Spleen (tissue), 11 donors: ENCODE results near the gene TCOF1. TPM values are rescaled to one million over a fixed set of nuclear protein-coding genes. Genes with fewer than 3 reads are reported as not detected.

ENCODE experiments used
- DNase-seq: peaks from one replicate; pipeline ENCODE4 v3.0.0-alpha.2; 2020
- H3K27ac ChIP-seq, 8 donors: fragments of 200-600 bp; sonication (generic) in 7 of 8; 1 replicate in 4 of 8; 2 replicates in 4 of 8; pipeline versions ENCODE4 v1.5.0 to v1.8.0; 2016 to 2021; ENCODE audit warnings: inconsistent platforms in 4 of 8, mild to moderate bottlenecking in 4 of 8, moderate library complexity in 1 of 8
- H3K27me3 ChIP-seq, 7 donors: fragments of 200-600 bp; sonication (generic) in 6 of 7; replicated peaks in 1 of 7; 1 replicate in 4 of 7; 2 replicates in 3 of 7; pipeline versions ENCODE4 v1.5.0 to v1.8.0; 2016 to 2021; ENCODE audit warnings: inconsistent platforms in 3 of 7, mild to moderate bottlenecking in 1 of 7
- H3K36me3 ChIP-seq, 6 donors: fragments of 200-600 bp; sonication (generic) in 5 of 6; 1 replicate in 4 of 6; 2 replicates in 2 of 6; pipeline versions ENCODE4 v1.5.0 to v1.8.0; 2016 to 2021; ENCODE audit warnings: inconsistent platforms in 2 of 6
- H3K4me1 ChIP-seq, 6 donors: fragments of 200-600 bp; sonication (generic) in 5 of 6; 1 replicate in 3 of 6; 2 replicates in 3 of 6; pipeline versions ENCODE4 v1.5.0 to v1.8.0; 2016 to 2021; ENCODE audit warnings: inconsistent platforms in 3 of 6
- H3K4me3 ChIP-seq, 8 donors: fragments of 200-600 bp; sonication (generic) in 7 of 8; 1 replicate in 4 of 8; 2 replicates in 4 of 8; pipeline versions ENCODE4 v1.5.0 to v1.8.0; 2016 to 2021; ENCODE audit warnings: inconsistent platforms in 4 of 8, mild to moderate bottlenecking in 4 of 8, moderate library complexity in 2 of 8
- H3K9me3 ChIP-seq, 8 donors: fragments of 200-600 bp; sonication (generic) in 7 of 8; 1 replicate in 4 of 8; 2 replicates in 4 of 8; pipeline versions ENCODE4 v1.5.0 to v1.8.0; 2016 to 2021; ENCODE audit warnings: inconsistent platforms in 4 of 8
- POLR2A ChIP-seq, 3 donors: fragments of 450-650 bp; IDR thresholded peaks; one replicate each; pipeline ENCODE4 v1.5.1; 2017; ENCODE audit warnings: antibody characterized with exemption in 3 of 3, mild to moderate bottlenecking in 1 of 3
- POLR2AphosphoS5 ChIP-seq, 3 donors: sonication (generic); formaldehyde crosslinking; IDR thresholded peaks; one replicate each; pipeline ENCODE4 v1.5.1; 2017; ENCODE audit warnings: antibody characterized with exemption in 3 of 3
- WGBS, 5 donors: extraction: QIAGEN DNeasy Blood & Tissue Kit in 3 of 5; methylation state at CpG; one replicate each; pipeline versions ENCODE4 v1.1.5 to v1.1.7; 2013 to 2018; 5-methylcytosine and 5-hydroxymethylcytosine counted together
- intact Hi-C: fragments of 100-400 bp; cut with DNase I; formaldehyde crosslinking; loops from one replicate; pipeline ENCODE4 v1.15.0; 2023; ENCODE audit warnings: low total_unique reads
- polyA plus RNA-seq, 3 donors: library from polyadenylated mRNA; stranded (reverse); fragments of 200-250 nt; gene quantifications; one replicate each; pipeline ENCODE4 v1.2.1, GENCODE V29; 2013
- total RNA-seq, 7 donors: library from RNA; depleted of rRNA in 3 of 7; stranded (reverse); fragments of >200 nt in 3 of 7; fragmentation: NEBNext Ultra II Directional in 4 of 7; extraction: Animal tissue kit (Norgen Biotek cat#: 25700) in 4 of 7; gene quantifications; one replicate each; pipeline versions ENCODE4 v1.1.0 to v1.2.1, GENCODE V29; 2016 to 2021
- TF ChIP-seq, protein P1 (sequence below), 11 experiments: fragments of 200-600 bp in 7 of 11; fragments of 450-650 bp in 4 of 11; sonication (generic) in 4 of 11; IDR thresholded peaks in 8 of 11; conservative IDR thresholded peaks in 3 of 11; 1 replicate in 7 of 11; 2 replicates in 4 of 11; pipeline versions ENCODE4 v1.4.0 to v1.8.0; 2016 to 2021; ENCODE audit warnings: antibody characterized with exemption in 11 of 11, inconsistent platforms in 4 of 11, mild to moderate bottlenecking in 1 of 11
- donor health status: healthy with polysubstance abuse.
- donor health status: DM: no; HTN: no; CAD: no; lungs with moderate emphysema.
- donor health status: DM: no; HTN: no; CAD: no.
- donor health status: Bipolar disorder and iron deficiency.
- donor health status: healthy.
- donor health status: DM: no; HTN: no; CAD: no.
- donor health status: DM: yes; HTN: yes; CAD: no.

Gene TCOF1
- total and polyA plus RNA-seq, 10 donors = 15.3 to 44.3 (median 33.0) TPM

DNA sequence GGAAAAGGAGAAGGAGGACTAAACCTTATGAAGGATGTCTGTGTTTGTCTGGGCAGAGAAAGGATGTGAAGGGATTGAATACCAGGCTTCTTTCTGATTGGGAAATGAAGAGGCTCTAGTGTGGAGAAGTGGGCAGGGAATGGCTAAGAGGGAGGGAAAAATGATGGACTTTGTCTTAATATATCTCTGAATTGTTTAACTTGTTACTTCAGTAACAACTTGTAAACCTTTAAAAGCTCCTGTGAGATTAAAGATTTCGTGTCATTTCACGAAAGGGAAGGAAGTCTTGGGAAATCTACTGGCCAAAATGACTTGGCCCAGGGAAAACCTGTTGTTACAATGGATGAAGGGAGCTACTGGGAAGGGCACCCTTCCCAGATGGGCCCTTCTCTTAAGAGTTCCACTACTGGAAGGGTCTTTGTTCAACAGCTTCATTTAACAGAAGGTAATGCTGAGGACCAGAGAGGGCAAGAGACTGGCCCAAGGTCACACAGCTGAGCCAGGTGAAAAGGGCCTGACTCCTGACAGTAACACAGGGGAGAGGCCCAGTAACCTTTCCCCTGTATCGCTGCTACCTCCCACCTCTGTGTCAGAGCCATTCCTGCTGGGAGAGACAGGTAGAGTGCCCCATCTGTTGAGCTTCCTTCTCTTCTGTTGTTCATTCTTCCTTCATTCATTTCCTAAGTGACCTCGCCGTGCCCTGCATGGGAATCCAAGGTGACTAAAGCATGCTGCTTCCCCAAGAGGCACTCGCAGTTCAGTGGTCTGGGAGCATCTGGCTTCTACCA is 5.1 kb upstream of the TCOF1 start:
- TF ChIP-seq, protein P1, sequence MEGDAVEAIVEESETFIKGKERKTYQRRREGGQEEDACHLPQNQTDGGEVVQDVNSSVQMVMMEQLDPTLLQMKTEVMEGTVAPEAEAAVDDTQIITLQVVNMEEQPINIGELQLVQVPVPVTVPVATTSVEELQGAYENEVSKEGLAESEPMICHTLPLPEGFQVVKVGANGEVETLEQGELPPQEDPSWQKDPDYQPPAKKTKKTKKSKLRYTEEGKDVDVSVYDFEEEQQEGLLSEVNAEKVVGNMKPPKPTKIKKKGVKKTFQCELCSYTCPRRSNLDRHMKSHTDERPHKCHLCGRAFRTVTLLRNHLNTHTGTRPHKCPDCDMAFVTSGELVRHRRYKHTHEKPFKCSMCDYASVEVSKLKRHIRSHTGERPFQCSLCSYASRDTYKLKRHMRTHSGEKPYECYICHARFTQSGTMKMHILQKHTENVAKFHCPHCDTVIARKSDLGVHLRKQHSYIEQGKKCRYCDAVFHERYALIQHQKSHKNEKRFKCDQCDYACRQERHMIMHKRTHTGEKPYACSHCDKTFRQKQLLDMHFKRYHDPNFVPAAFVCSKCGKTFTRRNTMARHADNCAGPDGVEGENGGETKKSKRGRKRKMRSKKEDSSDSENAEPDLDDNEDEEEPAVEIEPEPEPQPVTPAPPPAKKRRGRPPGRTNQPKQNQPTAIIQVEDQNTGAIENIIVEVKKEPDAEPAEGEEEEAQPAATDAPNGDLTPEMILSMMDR (IDR thresholded peaks at IDR 0.05 in 8 of 11, conservative IDR thresholded peaks at IDR 0.05 in 3 of 11) = no peak
- TF ChIP-seq POLR2A (IDR thresholded peaks at IDR 0.05) (no peak), POLR2AphosphoS5 (IDR thresholded peaks at IDR 0.05) (no peak)
- 67 to 86% (median 82%) methylated on average over 6 of the region's 6 CpGs for WGBS, 5 donors
- intact Hi-C loops = no loop called here

DNA sequence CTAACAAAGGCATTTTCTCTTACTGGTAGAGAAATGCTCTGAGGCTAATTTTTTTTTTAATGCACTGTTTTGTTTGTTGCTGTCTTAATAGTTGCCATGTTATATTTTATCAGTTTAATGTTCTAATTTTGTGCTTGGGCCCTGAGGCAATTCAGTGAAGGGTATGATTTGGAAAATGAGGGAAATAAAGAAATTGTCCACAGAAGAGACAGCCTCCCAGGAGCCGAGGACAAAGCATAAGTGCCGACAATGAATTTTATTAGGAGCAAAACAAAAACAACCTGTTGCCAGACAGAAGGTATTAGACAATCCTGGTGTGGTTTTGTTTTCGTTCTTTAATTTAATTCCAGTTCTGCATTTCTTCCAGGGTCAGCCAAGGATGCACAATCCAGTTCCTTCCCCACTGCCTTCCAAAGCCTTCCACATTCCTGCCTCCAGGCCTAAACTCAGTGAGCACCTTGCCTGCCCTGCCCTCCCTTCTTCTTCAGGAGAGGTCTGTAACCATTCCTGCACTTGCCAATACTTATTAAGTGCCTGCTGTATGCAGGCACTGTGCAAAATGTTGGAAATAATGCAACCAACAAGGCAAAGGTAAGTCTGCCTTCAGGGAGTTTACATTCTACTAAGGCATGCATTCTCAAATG is 4.3 kb upstream of the TCOF1 start:
- WGBS, 5 donors = 70 to 97% (median 83%) methylated on average over 3 of the region's 3 CpGs
- H3K27me3 ChIP-seq = no peaks in the 10 kb centered on the region
- no peak overlapping the region for H3K27ac ChIP-seq
- intact Hi-C loops = no loop called here
- H3K4me1 ChIP-seq = peaks cover 9 to 44% (median 25%) of the 10 kb centered on the region in 6 donors
- H3K4me3 ChIP-seq = no peak overlapping the region
- no peaks in the 10 kb centered on the region for H3K36me3 ChIP-seq
- no peaks in the 10 kb centered on the region for H3K9me3 ChIP-seq
- DNase-seq = no peak
- TF ChIP-seq, protein P1 (IDR thresholded peaks at IDR 0.05 in 8 of 11, conservative IDR thresholded peaks at IDR 0.05 in 3 of 11) = no peak
- TF ChIP-seq POLR2A (IDR thresholded peaks at IDR 0.05) = no peak
- no peak for TF ChIP-seq POLR2AphosphoS5 (IDR thresholded peaks at IDR 0.05)

More for the DNA sequence above, 5.1 kb upstream of the TCOF1 start:
- DNase-seq = no peak
- peaks cover 9 to 39% (median 20%) of the 10 kb centered on the region in 6 donors for H3K4me1 ChIP-seq
- H3K27ac ChIP-seq = no peak overlapping the region
- no peaks in the 10 kb centered on the region for H3K36me3 ChIP-seq
- no peaks in the 10 kb centered on the region for H3K27me3 ChIP-seq
- H3K4me3 ChIP-seq = no peak overlapping the region
- no peaks in the 10 kb centered on the region for H3K9me3 ChIP-seq

DNA sequence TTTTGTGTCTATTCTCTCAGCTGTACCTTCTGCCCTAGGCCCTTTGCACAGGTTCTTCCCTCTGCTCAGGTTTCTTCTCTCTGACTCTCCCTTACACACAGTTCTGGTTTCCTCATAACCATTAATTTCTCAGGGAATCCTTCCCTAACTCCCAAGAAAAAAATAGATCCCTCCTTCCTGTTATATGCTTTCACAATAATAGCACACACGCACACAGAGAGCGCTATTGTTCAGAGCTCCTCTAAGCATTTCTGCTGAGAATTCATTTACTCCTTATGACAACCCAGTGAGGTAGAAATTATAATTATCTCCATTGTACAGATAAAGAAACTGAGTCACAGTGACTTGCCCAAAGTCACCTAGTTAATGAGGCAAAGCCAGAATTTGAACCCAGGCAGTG is 1.7 kb upstream of the TCOF1 start:
- no peaks in the 10 kb centered on the region for H3K27me3 ChIP-seq
- H3K36me3 ChIP-seq = peaks cover 0 to 10% (median 2%) of the 10 kb centered on the region in 6 donors
- H3K4me1 ChIP-seq = peaks cover 15 to 62% (median 39%) of the 10 kb centered on the region in 6 donors
- H3K4me3 ChIP-seq = no peak overlapping the region
- WGBS, 5 donors = 88 to 96% (median 89%) methylated on average over 2 of the region's 2 CpGs
- TF ChIP-seq, protein P1 (IDR thresholded peaks at IDR 0.05 in 8 of 11, conservative IDR thresholded peaks at IDR 0.05 in 3 of 11) = no peak
- TF ChIP-seq POLR2A (IDR thresholded peaks at IDR 0.05) = no peak
- TF ChIP-seq POLR2AphosphoS5 (IDR thresholded peaks at IDR 0.05) = no peak
- intact Hi-C loops = no loop called here
- no peak for DNase-seq
- H3K27ac ChIP-seq = no peak overlapping the region
- H3K9me3 ChIP-seq = no peaks in the 10 kb centered on the region
